ENCODE results near the gene KIAA1671.

GRCh38 chr22:25166266-25167040, 213.9 kb downstream of the KIAA1671 start:
- TF ChIP-seq CTCF (IDR thresholded peaks at IDR 0.05 in 4 of 5, conservative IDR thresholded peaks at IDR 0.05 in 1 of 5) (no peak), POLR2A (IDR thresholded peaks at IDR 0.05) (no peak)
